ENCODE measurements around the gene WNK2.
"Not testable (repeated sequence)": the region's sequence is repeated elsewhere in the genome, so short reads cannot be mapped to it uniquely, and the experiment has no call there.

Gene WNK2

GRCh38 chr9:93236541-93237206, 52.7 kb downstream of the WNK2 start:
- DNase-seq (ENCODE audit: low read depth), result no peak

- no peak for DNase-seq (ENCODE audit: low read depth)
These were observed 53.6 kb downstream of the WNK2 start for GRCh38 chr9:93237540-93237939.

GRCh38 chr9:93238953-93239925, 55.3 kb downstream of the WNK2 start:
- no peak for DNase-seq (ENCODE audit: low read depth)

GRCh38 chr9:93240891-93241334, 57.0 kb downstream of the WNK2 start:
- no peak for DNase-seq (ENCODE audit: low read depth)

GRCh38 chr9:93243112-93243511, 59.2 kb downstream of the WNK2 start:
- DNase-seq (ENCODE audit: low read depth), result no peak

GRCh38 chr9:93244101-93244500, 60.2 kb downstream of the WNK2 start:
- no peak for DNase-seq (ENCODE audit: low read depth)

- DNase-seq (ENCODE audit: low read depth), result no peak
These were observed 60.8 kb downstream of the WNK2 start for GRCh38 chr9:93244510-93245436.

GRCh38 chr9:93245437-93245970, 61.6 kb downstream of the WNK2 start:
- no peak for DNase-seq (ENCODE audit: low read depth)

GRCh38 chr9:93246111-93246510, 62.2 kb downstream of the WNK2 start:
- DNase-seq (ENCODE audit: low read depth), result no peak

- DNase-seq (ENCODE audit: low read depth), result no peak
These were observed 62.6 kb downstream of the WNK2 start for GRCh38 chr9:93246526-93246925.

- DNase-seq (ENCODE audit: low read depth), result no peak
These were observed 63.3 kb downstream of the WNK2 start for GRCh38 chr9:93247099-93247865.

GRCh38 chr9:93247892-93248291, 64.0 kb downstream of the WNK2 start:
- DNase-seq (ENCODE audit: low read depth), result no peak

- DNase-seq (ENCODE audit: low read depth), result no peak
These were observed 64.6 kb downstream of the WNK2 start for GRCh38 chr9:93248386-93249040.

GRCh38 chr9:93250185-93250584, 66.2 kb downstream of the WNK2 start:
- no peak for DNase-seq (ENCODE audit: low read depth)

- not testable (repeated sequence) for DNase-seq (ENCODE audit: low read depth)
These were observed 67.4 kb downstream of the WNK2 start for GRCh38 chr9:93251309-93251708.

GRCh38 chr9:93252116-93252780, 68.3 kb downstream of the WNK2 start:
- no peak for DNase-seq (ENCODE audit: low read depth)

- no peak for DNase-seq (ENCODE audit: low read depth)
These were observed 69.0 kb downstream of the WNK2 start for GRCh38 chr9:93252781-93253530.

GRCh38 chr9:93253633-93254032, 69.7 kb downstream of the WNK2 start:
- no peak for DNase-seq (ENCODE audit: low read depth)

- DNase-seq (ENCODE audit: low read depth), result no peak
These were observed 70.1 kb downstream of the WNK2 start for GRCh38 chr9:93254061-93254481.

All from activated T-cell treated with anti-CD3 and anti-CD28 coated beads for 24 hours (primary cell).